ENCODE measurements around the gene CARD10.

CARD10 gene, protein sequence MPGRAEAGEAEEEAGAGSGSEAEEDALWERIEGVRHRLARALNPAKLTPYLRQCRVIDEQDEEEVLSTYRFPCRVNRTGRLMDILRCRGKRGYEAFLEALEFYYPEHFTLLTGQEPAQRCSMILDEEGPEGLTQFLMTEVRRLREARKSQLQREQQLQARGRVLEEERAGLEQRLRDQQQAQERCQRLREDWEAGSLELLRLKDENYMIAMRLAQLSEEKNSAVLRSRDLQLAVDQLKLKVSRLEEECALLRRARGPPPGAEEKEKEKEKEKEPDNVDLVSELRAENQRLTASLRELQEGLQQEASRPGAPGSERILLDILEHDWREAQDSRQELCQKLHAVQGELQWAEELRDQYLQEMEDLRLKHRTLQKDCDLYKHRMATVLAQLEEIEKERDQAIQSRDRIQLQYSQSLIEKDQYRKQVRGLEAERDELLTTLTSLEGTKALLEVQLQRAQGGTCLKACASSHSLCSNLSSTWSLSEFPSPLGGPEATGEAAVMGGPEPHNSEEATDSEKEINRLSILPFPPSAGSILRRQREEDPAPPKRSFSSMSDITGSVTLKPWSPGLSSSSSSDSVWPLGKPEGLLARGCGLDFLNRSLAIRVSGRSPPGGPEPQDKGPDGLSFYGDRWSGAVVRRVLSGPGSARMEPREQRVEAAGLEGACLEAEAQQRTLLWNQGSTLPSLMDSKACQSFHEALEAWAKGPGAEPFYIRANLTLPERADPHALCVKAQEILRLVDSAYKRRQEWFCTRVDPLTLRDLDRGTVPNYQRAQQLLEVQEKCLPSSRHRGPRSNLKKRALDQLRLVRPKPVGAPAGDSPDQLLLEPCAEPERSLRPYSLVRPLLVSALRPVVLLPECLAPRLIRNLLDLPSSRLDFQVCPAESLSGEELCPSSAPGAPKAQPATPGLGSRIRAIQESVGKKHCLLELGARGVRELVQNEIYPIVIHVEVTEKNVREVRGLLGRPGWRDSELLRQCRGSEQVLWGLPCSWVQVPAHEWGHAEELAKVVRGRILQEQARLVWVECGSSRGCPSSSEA

DNA sequence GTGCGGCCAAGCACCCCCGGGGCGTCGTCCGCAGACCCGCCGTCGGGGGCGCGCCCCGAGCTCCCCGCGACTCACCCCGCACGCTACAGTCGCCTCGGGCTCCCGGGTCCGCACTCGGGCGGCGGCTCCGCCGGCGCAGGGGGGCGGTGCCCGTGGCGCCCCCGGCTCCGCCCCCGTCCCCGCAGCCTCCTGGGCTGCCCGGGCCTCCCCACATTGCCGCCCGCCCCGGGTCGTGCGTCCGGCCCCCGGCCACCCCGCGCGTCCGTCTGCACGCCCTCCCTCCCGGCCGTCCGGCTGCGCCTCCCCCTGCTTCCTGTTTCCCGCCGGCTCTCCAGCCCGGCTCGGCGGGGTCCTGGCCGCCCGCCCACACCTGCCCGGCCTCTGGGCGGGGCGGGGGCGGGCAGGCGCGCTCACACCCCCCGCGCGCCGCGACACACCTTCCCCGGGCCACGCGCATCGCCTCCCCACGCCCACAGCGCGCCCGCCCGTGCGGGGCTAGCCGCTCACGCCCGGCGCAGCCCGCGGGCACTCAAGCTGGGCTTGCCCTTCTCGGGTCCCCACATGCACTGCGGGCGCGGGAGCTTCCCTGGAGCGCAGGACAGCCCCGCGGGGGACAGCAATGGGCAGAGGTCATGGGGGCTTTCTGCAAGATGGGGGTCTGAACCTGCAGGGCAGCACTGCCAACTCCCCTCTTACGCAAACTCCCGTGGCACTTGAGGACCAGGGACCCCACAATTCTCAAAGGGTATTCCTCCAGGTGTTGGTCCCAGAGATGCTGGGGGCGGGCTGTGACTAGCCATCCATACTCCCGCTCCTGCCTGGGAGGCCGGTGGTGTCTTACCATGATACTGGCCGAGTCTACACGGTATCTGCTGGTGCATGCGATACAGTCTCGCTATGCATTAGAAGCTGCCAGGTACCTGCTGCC lies at the start of gene CARD10:
TSS of gene CARD10 (minus strand) at position 148 of the 928 bp plus-strand sequence. CDS start 215 bp downstream, outside the sequence.
- DNase-seq (ENCODE audit: low read depth in 2 of 2), result no peak

DNA sequence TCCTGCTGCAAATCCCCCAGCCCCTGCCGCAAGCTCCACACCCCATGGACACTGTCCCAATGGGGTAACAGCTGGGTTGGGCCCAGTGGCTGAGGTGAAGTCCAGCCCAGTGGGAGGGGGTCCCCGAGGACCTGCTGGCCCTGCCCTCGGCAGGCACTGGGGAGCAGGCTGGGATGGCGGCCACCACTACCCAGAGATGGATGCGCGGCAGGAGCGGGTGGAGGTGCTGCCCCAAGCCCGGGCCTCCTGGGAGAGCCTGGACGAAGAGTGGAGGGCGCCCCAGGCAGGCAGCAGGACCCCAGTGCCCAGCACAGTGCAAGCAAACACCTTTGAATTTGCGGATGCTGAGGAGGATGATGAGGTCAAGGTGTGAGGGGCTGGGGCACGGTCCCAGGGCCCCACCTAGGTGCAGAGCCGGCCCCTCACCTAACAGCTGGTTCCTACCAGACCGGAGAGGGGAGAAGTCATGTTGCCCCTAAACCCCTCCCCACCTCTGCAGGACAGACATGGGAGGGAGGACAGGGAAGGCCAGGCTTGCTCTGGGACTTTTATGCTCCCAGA lies 49.3 kb upstream of the CARD10 start:
- DNase-seq (ENCODE audit: low read depth in 2 of 2), result no peak

DNA sequence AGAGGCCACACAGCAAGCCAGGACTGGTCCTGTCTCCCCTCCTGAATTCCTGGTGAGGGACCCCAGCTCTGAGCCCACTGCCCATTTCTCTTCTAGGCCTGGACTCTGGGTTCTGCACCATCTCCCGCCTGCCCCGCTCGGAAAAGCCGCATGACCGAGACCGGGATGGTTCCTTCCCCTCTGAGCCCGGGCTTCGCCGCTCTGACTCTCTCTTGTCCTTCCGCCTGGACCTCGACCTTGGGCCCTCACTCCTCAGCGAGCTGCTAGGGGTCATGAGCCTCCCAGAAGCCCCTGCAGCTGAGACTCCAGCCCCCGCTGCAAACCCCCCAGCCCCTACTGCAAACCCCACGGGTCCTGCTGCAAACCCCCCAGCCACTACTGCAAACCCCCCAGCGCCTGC lies 48.8 kb upstream of the CARD10 start:
- DNase-seq (ENCODE audit: low read depth in 2 of 2), result no peak

DNA sequence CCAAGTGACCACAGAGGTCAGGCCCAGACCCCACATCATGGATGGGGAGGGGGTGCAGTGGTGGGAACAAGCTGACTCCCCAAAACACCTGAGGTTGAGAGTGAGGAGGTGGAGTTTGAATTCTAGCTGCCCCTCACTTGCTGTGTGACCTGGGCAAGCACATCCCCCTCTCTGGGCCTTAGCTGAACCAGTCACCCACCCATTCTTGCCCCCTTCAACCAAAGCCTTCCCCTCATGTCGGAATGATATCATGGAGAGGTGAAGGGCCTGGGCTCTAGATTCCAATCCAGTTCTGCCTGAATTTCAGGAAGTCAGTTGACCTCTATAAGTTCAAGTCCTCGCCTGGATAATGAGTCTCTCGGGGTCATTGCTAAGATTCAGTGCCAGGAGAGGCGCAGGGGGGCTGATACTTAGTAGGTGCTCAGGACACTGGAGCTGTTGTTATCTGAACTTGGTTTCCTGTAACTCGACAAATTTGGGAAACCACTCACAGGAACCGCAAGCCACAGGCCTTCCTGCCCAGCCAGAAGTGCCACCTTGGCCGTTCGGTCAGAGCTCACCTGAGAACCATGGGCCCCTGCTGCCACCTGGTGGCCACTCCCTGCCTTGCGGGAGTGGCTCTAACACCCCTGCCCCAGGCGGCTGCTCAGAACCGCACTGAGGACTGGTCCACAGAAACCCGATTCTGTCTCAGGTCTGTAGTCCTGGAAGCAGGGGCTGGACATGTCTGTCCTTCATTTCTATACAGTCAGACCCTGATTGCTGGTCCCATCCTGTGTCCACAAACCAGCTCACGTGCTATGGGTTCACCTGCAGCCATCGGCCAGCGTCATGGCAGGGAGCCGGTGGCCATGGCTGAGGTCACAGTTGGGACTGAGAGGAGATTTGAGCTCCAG lies 47.9 kb upstream of the CARD10 start:
- DNase-seq (ENCODE audit: low read depth in 2 of 2), result peak; percentile 80 to 87

DNA sequence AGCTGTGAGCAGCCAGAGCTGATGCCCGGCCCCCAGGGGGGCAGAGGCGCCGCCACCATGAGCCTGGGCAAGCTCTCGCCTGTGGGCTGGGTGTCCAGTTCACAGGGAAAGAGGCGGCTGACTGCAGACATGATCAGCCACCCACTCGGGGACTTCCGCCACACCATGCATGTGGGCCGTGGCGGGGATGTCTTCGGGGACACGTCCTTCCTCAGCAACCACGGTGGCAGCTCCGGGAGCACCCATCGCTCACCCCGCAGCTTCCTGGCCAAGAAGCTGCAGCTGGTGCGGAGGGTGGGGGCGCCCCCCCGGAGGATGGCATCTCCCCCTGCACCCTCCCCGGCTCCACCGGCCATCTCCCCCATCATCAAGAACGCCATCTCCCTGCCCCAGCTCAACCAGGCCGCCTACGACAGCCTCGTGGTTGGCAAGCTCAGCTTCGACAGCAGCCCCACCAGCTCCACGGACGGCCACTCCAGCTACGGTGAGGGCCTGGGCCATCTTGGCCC lies 47.2 kb upstream of the CARD10 start:
- no peak for DNase-seq (ENCODE audit: low read depth in 2 of 2)

DNA sequence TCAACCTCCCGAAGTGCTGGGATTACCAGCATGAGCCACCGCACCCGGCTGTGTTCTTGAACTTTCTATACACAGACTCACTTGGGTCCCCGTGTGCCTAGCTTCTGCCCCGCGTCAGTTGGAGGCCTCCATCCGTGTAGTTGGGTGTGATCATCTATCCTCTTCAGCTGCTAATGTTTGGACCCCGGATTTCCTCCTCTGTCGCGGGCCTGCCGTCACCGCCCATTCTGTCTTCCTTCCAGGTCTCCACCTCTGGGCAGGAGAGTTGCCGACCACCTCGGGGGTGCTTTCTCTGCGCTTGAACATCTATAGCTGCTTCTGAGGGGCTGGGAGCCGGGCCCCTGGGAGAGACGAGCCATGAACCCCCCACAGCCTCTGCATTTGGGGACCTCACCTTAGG lies 46.6 kb upstream of the CARD10 start:
- DNase-seq (ENCODE audit: low read depth in 2 of 2), result no peak

DNA sequence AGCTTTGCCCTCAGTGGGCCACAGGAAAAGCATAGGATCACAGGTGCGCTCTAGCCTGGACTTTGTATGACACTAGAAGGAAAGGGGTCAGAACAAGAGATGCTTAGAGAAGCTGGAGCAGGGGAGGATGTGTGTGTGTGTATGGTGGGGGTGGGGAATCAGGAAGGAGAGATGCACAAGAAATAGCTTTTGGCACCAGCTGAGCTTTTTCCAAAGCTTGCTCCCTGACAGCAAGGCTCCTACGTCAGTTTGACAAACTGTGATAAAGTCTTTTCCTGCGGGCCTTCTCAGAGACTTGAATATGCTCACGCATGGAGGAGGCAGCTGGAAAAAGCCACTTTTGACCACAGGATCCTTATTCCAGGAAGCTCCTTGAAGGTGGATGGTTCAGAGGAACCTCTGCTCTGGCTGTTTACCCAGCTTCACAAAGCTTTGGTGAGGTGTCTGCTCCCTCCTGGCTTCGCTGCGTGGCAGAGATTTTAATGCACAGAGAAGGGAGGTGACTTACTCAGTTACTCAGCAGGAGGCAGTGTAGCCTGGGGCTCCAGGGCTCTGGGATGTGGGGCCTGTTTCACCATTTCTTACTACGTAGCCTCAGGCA lies 45.0 kb upstream of the CARD10 start:
- DNase-seq (ENCODE audit: low read depth in 2 of 2), result no peak

DNA sequence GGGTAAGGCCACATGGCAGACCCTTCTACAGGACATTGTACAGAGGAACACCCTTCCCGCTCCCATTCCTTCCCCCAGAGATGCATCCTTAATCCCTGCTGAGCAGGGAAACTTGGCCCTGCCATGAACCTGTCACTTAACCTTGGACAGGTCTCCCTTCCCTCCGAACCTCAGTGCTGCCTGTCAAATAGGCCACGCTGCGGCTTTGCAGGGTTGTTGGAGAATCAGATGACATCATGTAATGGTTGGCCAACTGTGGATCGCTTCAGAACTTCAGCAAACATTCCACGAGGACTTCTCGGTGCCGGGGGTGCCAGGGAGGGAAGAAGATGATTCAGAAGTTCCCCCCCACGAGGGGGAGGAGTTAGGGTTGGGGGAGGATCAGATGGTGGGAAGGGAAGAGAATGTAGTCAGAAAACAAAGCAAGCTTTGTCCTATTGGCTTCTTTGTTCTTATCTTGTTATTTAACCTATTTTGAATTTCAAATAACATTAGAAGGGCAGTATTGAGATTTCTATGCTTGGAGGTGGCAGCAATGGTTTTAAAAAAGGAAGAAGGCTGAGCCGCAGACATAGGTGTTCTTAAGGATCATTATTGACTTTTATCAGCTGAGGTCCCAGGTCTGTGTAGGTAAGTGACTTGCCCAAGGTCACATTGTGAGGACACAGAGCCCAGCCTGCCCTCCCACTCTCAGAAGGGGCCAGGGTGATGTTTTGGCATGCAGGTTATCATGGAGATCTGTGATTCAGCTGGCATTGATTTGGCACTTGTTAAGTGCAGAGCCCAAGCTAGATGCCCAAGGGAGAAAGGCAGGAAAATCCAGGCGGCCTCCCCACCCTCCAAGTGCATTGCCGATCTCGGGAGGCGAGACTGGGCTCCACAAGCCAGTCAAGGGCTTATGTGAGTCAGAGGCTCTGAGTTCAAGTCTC lies 44.2 kb upstream of the CARD10 start:
- DNase-seq (ENCODE audit: low read depth in 2 of 2), result no peak

DNA sequence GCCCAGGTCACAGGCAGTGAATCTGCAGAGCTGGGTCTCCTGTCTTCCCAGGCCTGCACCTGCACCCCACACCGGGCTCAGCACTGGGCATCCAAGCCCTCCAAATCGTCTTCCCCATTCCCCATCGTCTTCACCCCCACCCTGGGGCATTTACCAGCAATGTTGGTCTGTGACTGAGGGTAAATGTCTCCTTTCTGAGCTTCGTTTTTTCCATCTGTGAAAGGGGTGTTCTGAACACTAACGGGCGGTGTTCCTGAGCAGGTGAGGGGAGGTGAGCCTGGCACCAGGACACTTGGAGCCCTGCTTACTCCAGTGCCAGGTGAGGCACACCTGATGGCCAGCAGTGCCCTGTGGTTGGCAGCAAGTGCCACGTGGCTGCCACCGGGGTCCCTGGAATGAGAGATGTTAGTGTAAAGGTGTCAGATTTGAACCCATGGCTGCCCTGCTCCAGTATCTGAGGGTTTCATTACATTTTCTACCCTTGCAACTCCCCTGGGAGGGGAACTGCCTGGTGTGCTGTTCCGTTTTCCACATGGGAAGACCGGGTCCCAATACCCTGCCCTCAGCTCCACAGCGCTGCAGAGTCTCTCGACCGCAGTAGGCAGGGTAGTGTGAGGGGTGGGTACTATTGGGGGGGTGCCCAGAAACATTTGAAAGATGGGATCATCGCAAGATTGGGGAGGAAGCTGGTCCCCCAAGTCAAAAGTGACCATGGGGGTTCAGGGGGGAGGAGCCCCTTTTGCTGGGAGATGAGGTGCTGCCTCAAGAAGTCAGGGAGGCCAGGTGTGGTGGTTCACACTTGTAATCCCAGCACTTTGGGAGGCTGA lies 43.0 kb upstream of the CARD10 start:
- no peak for DNase-seq (ENCODE audit: low read depth in 2 of 2)

DNA sequence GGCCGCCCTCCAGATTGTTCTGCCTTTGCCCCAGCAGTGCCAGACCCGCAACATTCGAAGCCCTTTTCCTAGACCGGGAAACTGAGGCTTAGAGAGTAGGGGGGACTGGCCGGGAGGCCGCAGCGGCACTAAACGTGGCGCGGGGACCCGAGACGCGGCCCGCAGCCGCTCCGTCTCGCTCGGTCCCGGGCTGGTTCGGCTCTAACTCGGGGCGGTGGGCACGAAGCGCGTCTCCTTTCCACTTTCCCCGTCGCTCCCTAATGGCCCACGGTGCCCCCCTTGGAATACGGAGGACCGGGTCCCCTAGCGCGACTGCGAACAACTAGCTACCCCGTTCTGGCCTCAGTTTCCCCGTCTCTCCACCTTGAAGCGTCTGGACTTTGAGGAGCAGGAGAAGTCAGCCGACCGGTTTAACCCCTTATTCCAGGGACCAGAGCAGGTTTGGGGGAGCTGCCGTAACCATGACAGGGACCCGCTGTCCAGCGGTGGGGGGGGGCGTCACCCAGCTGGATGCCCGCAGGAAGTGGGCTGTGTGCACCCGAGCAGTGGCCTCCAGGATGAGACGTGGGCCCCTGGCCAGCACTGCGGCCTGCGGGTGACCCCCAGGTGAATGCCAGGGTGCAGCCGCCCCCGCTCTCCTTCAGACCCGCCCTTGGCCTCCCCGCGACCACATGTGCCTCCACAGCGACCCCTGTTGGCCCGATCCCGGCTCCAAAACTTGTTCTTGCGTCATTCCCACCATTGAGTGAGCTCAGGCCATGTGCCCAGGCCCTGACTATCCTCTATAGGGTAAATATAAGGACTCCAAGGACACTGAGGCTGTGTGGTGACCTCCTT lies 42.2 kb upstream of the CARD10 start:
- DNase-seq (ENCODE audit: low read depth in 2 of 2), result peak; percentile 36 to 73

DNA sequence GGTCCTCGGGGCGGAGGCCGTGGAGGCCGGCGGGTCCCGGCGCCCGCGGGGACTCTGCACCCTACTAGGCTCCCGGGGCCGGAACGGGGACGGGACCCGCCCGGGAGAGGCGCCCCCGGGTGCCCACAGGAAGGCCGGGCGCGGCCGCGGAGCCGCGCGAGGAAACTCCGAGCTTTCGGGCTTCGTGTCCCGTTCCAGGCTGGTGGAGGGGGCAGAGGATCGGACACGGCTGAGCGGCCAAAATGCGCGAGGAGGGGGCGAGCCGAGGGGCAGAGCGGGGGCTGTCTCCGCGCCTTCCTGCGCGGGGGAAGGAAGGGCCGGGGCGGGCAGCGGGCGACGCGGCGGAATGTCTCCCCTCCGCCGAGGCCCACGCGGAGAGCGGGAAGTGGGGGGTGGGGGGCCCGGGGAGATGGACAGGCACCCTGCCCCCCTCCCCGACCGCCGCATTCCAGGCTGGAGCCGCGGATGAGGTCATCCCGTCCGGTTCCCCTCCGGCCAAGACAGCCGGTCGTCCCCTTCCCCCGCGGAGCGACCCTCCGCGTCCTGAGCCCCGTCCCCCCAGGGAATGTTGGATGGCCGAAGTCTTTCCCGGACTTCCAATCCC lies 41.5 kb upstream of the CARD10 start:
- no peak for DNase-seq (ENCODE audit: low read depth in 2 of 2)

DNA sequence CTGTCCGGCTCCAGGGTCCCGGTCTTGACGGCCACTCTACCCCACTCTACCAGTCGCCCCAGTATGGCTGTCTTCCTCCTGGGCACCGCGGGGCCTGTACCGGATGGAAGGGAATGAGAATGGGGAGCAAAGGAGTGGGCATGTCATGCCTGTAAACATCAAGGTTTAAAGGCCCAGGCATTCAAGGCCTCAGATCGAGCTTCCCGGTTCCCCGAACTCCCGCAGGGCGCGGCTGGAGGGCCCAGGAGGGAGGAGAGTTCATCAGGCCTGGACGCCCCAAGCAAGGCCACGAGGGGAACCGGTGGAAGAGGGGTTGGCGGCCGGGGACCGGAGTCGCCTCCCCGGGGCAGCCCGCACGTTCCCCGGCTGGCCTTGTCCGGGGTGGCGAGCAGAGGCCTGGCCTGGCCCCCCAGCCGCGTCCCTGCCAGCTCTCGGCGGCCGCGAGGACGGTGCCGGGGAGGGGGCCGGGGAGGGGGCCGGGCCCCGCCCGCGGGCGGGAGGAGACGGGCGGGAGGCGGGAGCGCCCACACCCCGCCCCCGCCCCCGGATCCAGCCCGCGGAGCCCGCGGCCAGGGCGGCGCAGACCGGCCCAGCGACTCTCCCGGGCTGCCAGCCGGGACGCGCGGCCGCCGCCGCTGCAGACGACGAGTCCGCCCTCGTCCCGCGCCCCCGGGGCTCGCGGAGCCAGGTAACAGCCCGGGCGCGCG lies 40.8 kb upstream of the CARD10 start, which contains the start of gene CDC42EP1:
TSS of gene CDC42EP1 (plus strand) at position 580 of the 707 bp plus-strand sequence. CDS start 5,870 bp downstream, outside the sequence.
- DNase-seq (ENCODE audit: low read depth in 2 of 2), result no peak

DNA sequence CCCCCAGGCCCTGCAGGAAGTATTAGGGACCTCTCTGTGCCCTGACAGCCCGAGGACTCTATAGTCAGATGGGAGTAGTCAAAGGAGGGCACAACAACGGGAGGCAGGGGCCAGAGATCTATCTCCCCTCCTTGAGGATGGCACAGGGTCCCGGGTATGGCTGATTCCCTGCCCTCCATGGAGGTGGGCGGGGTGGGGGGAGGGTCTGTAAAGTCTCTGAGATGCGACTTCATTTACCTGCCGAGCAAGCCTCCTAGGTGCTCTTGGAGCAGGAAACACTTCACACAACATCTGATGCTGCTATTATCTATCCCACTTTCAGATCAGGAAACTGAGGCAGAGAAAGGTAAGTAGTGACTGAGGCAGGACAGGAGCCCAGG lies 40.3 kb upstream of the CARD10 start:
- no peak for DNase-seq (ENCODE audit: low read depth in 2 of 2)

DNA sequence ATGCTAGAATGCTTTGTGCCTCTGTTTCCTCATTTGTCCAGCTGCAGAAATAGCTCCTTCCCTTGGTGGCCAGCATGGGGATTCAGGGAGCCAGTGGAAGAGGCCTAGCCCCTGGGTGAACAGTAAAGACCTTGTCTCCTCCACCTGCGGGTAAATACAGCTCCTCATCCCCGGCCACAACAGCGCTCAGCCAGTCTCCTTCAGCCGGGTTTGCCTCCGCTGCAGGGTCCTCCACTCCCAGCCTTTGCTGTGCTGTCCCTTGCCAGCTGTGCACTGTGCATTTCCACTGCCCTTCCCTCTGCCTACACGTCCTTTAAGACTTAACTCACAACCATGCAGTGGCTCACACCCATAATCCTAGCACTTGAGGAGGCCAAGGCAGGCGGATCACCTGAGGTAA lies 39.6 kb upstream of the CARD10 start:
- DNase-seq (ENCODE audit: low read depth in 2 of 2), result no peak

DNA sequence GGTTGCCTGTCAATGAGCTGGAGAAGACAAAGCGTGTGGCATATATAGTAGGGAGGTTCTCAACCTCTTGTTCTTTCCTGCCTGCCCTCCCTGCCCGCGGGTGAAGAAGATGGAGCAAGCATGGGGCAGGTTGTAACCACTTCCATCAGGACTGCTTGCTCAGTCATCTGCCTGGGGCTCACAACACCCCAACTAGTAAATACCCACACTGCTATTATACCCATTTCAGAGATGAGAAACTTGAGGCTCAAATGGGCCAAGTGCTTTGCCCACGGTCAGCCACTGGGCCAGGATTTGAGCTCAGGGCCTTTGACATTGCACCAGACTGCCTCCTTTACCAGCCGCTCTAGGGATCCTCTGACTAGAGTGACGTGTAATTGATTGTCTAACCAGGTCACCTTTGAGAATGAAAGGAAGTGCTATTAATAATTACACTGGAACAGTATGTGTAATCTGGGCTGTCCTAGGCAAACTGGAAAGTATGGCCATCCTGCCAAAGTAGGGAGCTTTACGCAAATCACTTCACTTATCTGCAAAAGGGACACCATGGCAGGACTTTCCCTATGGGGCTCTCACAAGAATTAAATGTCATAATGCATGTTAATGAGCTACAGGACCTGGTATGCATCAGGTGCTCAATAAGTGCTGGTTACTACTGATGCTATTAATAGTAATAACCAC lies 38.2 kb upstream of the CARD10 start:
- DNase-seq (ENCODE audit: low read depth in 2 of 2), result no peak

All from stimulated activated CD4-positive, alpha-beta T cell treated with anti-CD3 and anti-CD28 coated beads, Interleukin-1b, Interleukin-23, amount 100 ng/mL, for 1 hour (primary cell).